GM23338 (cell line): ENCODE data around the gene SERGEF. TPM values are rescaled to one million over a fixed set of nuclear protein-coding genes. Genes with fewer than 3 reads are reported as not detected.

ENCODE experiments used
- ATAC-seq: fragments of 200-7000 bp; cut with Tn5 transposase; 3 replicates; pipeline ENCODE4 v1.9.1; 2020
- DNase-seq: peaks from one replicate; pipeline ENCODE4 v3.0.0-alpha.2; 2015; ENCODE audit warnings: low spot score
- H2AFZ ChIP-seq: fragments of 200-600 bp; sonication (generic); 2 replicates; pipeline ENCODE4 v1.8.0; 2016; ENCODE audit warnings: antibody characterized with exemption, mild to moderate bottlenecking, moderate library complexity
- H3F3A ChIP-seq: fragments of 200-600 bp; sonication (generic); replicated peaks from 2 replicates; pipeline ENCODE4 v1.8.0; 2017; ENCODE audit warnings: antibody characterized with exemption, mixed run types, low read depth
- H3K27ac ChIP-seq: fragments of 200-600 bp; sonication (generic); 2 replicates; pipeline ENCODE4 v1.6.1; 2016; ENCODE audit warnings: low read depth
- H3K27me3 ChIP-seq: fragments of 200-600 bp; sonication (generic); 2 replicates; pipeline ENCODE4 v1.8.0; 2016; ENCODE audit warnings: mild to moderate bottlenecking, mixed run types, moderate library complexity; ENCODE audit not compliant: insufficient read depth
- H3K36me3 ChIP-seq: fragments of 200-600 bp; sonication (generic); 2 replicates; pipeline ENCODE4 v1.8.0; 2016; ENCODE audit warnings: mild to moderate bottlenecking; ENCODE audit not compliant: insufficient read depth
- H3K4me1 ChIP-seq: fragments of 200-600 bp; sonication (generic); 2 replicates; pipeline ENCODE4 v1.8.0; 2016; ENCODE audit warnings: mild to moderate bottlenecking, moderate library complexity; ENCODE audit not compliant: insufficient read depth
- H3K4me2 ChIP-seq: fragments of 200-600 bp; sonication (generic); 2 replicates; pipeline ENCODE4 v1.7.1; 2017; ENCODE audit warnings: mixed run types
- H3K4me3 ChIP-seq: fragments of 200-600 bp; sonication (generic); 2 replicates; pipeline ENCODE4 v1.6.1; 2016; ENCODE audit warnings: mixed run types
- H3K79me2 ChIP-seq: fragments of 200-600 bp; sonication (generic); replicated peaks from 2 replicates; pipeline ENCODE4 v1.8.0; 2017; ENCODE audit warnings: mild to moderate bottlenecking; ENCODE audit not compliant: insufficient read depth
- H3K9me2 ChIP-seq: fragments of 200-600 bp; sonication (generic); 2 replicates; pipeline ENCODE4 v1.8.0; 2017; ENCODE audit not compliant: insufficient read depth
- H4K20me1 ChIP-seq: fragments of 200-600 bp; sonication (generic); replicated peaks from 2 replicates; pipeline ENCODE4 v1.8.0; 2017; ENCODE audit warnings: mild to moderate bottlenecking; ENCODE audit not compliant: insufficient read depth
- H3K27ac Mint-ChIP-seq: 2 replicates; pipeline ENCODE4 v1.8.0; 2020; ENCODE audit warnings: inconsistent platforms, mild to moderate bottlenecking, moderate library complexity, mixed read lengths
- H3K27me3 Mint-ChIP-seq: 3 replicates; pipeline ENCODE4 v1.8.0; 2022; ENCODE audit warnings: low read depth, mild to moderate bottlenecking, moderate library complexity, mixed read lengths, inconsistent platforms; ENCODE audit not compliant: insufficient read depth, poor library complexity
- H3K36me3 Mint-ChIP-seq: 3 replicates; pipeline ENCODE4 v1.8.0; 2021; ENCODE audit warnings: low read depth, mild to moderate bottlenecking, inconsistent platforms, moderate library complexity, mixed read lengths
- H3K4me1 Mint-ChIP-seq: 3 replicates; pipeline ENCODE4 v1.8.0; 2020; ENCODE audit warnings: mild to moderate bottlenecking, inconsistent platforms, mixed read lengths
- H3K4me3 Mint-ChIP-seq: 3 replicates; pipeline ENCODE4 v1.8.0; 2021; ENCODE audit warnings: moderate library complexity, mild to moderate bottlenecking, inconsistent platforms, mixed read lengths
- H3K9me3 Mint-ChIP-seq: 3 replicates; pipeline ENCODE4 v1.8.0; 2020; ENCODE audit warnings: moderate library complexity, mild to moderate bottlenecking, inconsistent platforms, mixed read lengths
- CREB1 ChIP-seq: fragments of 250-450 bp; sonication (Bioruptor Pico); IDR thresholded peaks from 2 replicates; pipeline ENCODE4 v1.5.0; 2020; ENCODE audit warnings: low read depth, mild to moderate bottlenecking, moderate library complexity
- EZH2 ChIP-seq: fragments of 200-600 bp; sonication (generic); IDR thresholded peaks from one replicate; pipeline ENCODE4 v1.8.0; 2017; ENCODE audit warnings: antibody characterized with exemption, mild to moderate bottlenecking, low read depth; ENCODE audit not compliant: unreplicated experiment
- EZH2phosphoT487 ChIP-seq: fragments of 200-600 bp; sonication (generic); IDR thresholded peaks from one replicate; pipeline ENCODE4 v1.8.1; 2018; ENCODE audit warnings: antibody characterized with exemption; ENCODE audit not compliant: unreplicated experiment
- JUNB ChIP-seq: IDR thresholded peaks from one replicate; pipeline ENCODE4 v1.6.1; 2016; ENCODE audit warnings: antibody characterized with exemption; ENCODE audit not compliant: unreplicated experiment
- NANOG ChIP-seq: IDR thresholded peaks from 2 replicates; pipeline ENCODE4 v1.6.1; 2016; ENCODE audit warnings: antibody characterized with exemption, borderline replicate concordance
- POLR2AphosphoS5 ChIP-seq: IDR thresholded peaks from 2 replicates; pipeline ENCODE4 v1.6.1; 2016; ENCODE audit warnings: antibody characterized with exemption, low read depth
- STAT1 ChIP-seq: IDR thresholded peaks from one replicate; pipeline ENCODE4 v1.6.1; 2016; ENCODE audit warnings: antibody characterized with exemption; ENCODE audit not compliant: unreplicated experiment
- ZNF114 ChIP-seq: fragments of 250-450 bp; sonication (Bioruptor Pico); IDR thresholded peaks from 2 replicates; pipeline ENCODE4 v1.5.0; 2020; ENCODE audit warnings: mild to moderate bottlenecking, moderate library complexity
- ZNF331 ChIP-seq: fragments of 250-450 bp; sonication (Bioruptor Pico); IDR thresholded peaks from 2 replicates; pipeline ENCODE4 v1.5.0; 2020; ENCODE audit warnings: low read depth, mild to moderate bottlenecking, moderate library complexity
- polyA plus RNA-seq: library from polyadenylated mRNA; unstranded; fragments of >200 nt; fragmentation: Nextera tagmentation; extraction: Ambion mirVana; gene quantifications from 2 replicates; pipeline ENCODE4 v1.2.1, GENCODE V29; 2016
- total RNA-seq: library from RNA; depleted of rRNA; stranded (reverse); fragments of >200 nt; shearing (Covaris generic); gene quantifications from 2 replicates; pipeline ENCODE4 v1.2.3, GENCODE V29; 2014
- TF ChIP-seq, protein P1 (sequence below): IDR thresholded peaks from 2 replicates; pipeline ENCODE4 v1.6.1; 2016; ENCODE audit warnings: antibody characterized with exemption
- TF ChIP-seq, protein P2 (sequence below): IDR thresholded peaks from one replicate; pipeline ENCODE4 v1.6.1; 2018; ENCODE audit warnings: antibody characterized with exemption; ENCODE audit not compliant: unreplicated experiment

SERGEF gene
- total and polyA plus RNA-seq, 2 experiments from 2014 or later, result 24.2 to 27.9 TPM

DNA sequence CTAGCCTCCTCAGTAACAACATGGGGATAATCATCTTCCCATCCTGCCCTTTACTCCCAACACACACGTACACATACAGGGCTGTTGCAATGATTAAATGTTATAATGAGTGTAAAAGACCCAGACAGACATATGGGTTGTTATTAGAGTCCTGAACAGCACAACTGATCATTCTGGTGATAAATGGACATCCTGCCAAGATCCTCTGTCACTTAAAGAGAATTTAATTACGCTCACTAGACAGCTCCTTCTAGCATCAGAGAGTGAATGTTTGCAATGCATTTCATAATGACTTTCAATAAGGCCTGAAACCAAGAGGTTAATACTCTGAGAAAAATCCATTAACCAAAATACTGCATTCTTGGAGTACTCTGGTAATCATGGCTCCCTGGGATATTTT is 162.5 kb downstream of the SERGEF start (continued):
- TF ChIP-seq, protein P1, sequence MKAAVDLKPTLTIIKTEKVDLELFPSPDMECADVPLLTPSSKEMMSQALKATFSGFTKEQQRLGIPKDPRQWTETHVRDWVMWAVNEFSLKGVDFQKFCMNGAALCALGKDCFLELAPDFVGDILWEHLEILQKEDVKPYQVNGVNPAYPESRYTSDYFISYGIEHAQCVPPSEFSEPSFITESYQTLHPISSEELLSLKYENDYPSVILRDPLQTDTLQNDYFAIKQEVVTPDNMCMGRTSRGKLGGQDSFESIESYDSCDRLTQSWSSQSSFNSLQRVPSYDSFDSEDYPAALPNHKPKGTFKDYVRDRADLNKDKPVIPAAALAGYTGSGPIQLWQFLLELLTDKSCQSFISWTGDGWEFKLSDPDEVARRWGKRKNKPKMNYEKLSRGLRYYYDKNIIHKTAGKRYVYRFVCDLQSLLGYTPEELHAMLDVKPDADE, result no peak
- no peak for TF ChIP-seq POLR2AphosphoS5
- no peak for TF ChIP-seq EZH2phosphoT487
- TF ChIP-seq, protein P2, sequence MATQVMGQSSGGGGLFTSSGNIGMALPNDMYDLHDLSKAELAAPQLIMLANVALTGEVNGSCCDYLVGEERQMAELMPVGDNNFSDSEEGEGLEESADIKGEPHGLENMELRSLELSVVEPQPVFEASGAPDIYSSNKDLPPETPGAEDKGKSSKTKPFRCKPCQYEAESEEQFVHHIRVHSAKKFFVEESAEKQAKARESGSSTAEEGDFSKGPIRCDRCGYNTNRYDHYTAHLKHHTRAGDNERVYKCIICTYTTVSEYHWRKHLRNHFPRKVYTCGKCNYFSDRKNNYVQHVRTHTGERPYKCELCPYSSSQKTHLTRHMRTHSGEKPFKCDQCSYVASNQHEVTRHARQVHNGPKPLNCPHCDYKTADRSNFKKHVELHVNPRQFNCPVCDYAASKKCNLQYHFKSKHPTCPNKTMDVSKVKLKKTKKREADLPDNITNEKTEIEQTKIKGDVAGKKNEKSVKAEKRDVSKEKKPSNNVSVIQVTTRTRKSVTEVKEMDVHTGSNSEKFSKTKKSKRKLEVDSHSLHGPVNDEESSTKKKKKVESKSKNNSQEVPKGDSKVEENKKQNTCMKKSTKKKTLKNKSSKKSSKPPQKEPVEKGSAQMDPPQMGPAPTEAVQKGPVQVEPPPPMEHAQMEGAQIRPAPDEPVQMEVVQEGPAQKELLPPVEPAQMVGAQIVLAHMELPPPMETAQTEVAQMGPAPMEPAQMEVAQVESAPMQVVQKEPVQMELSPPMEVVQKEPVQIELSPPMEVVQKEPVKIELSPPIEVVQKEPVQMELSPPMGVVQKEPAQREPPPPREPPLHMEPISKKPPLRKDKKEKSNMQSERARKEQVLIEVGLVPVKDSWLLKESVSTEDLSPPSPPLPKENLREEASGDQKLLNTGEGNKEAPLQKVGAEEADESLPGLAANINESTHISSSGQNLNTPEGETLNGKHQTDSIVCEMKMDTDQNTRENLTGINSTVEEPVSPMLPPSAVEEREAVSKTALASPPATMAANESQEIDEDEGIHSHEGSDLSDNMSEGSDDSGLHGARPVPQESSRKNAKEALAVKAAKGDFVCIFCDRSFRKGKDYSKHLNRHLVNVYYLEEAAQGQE, result no peak
- no peak for TF ChIP-seq NANOG
- no peak for TF ChIP-seq CREB1
- TF ChIP-seq ZNF114 (CRISPR knock-in tag), result no peak
- no peak for TF ChIP-seq ZNF331 (CRISPR knock-in tag)
- TF ChIP-seq STAT1, result no peak
- no peak for TF ChIP-seq JUNB

GRCh38 chr11:17848715-17849114 is 164.1 kb downstream of the SERGEF start:
- Histone ChIP-seq H3K27me3 (no peaks in the 10 kb centered on the region), H3K4me1 (no peaks in the 10 kb centered on the region; the same call in 1 of the 2 replicates), H3K27ac (no peak overlapping the region), H3K79me2 (no peaks in the 10 kb centered on the region), H3K4me2 (no peak overlapping the region), H4K20me1 (no peaks in the 10 kb centered on the region), H3K36me3 (no peaks in the 10 kb centered on the region), H3F3A (no peaks in the 10 kb centered on the region), H2AFZ (no peak overlapping the region), H3K4me3 (no peak overlapping the region), H3K9me2 (no peaks in the 10 kb centered on the region)
- ATAC-seq (no peak), DNase-seq (no peak)
- Mint-ChIP-seq H3K4me3 (no peak overlapping the region), H3K27me3 (no peaks in the 10 kb centered on the region), H3K27ac (no peak overlapping the region), H3K4me1 (peaks cover 2% of the 10 kb centered on the region; the same call in 2 of the 3 replicates), H3K36me3 (no peaks in the 10 kb centered on the region), H3K9me3 (no peaks in the 10 kb centered on the region)
- TF ChIP-seq ZNF114 (CRISPR knock-in tag), result no peak
- TF ChIP-seq STAT1, result no peak
- TF ChIP-seq CREB1, result no peak
- TF ChIP-seq EZH2phosphoT487, result no peak
- no peak for TF ChIP-seq EZH2
- TF ChIP-seq ZNF331 (CRISPR knock-in tag), result no peak
